Measurements from ENCODE around the gene SLC38A6. TPM values are rescaled to one million over a fixed set of nuclear protein-coding genes. Genes with fewer than 3 reads are reported as not detected.
"Not testable (repeated sequence)": the region's sequence is repeated elsewhere in the genome, so short reads cannot be mapped to it uniquely, and the experiment has no call there.

Gene SLC38A6
- total RNA-seq, 2 donors from 2014 or later = 5.7 to 6.9 TPM

- H3K36me3 ChIP-seq = no peaks in the 10 kb centered on the region
- no peak overlapping the region for H3K4me3 ChIP-seq
- no peaks in the 10 kb centered on the region for H3K9me3 ChIP-seq
- H3K27me3 ChIP-seq = no peaks in the 10 kb centered on the region
- no peak for DNase-seq (ENCODE audit: low spot score)
- H3K4me1 ChIP-seq = no peaks in the 10 kb centered on the region
- TF ChIP-seq CTCF (IDR thresholded peaks at IDR 0.05) = no peak
- H3K27ac ChIP-seq = no peak overlapping the region
These were observed 70.6 kb downstream of the SLC38A6 start for GRCh38 chr14:61051621-61052020.

- Histone ChIP-seq H3K27me3 (no peaks in the 10 kb centered on the region), H3K27ac (no peak overlapping the region), H3K9me3 (no peaks in the 10 kb centered on the region), H3K4me1 (no peaks in the 10 kb centered on the region), H3K4me3 (no peak overlapping the region), H3K36me3 (no peaks in the 10 kb centered on the region)
- DNase-seq (ENCODE audit: low spot score) = no peak
- no peak for TF ChIP-seq CTCF (IDR thresholded peaks at IDR 0.05)
These were observed 82.4 kb downstream of the SLC38A6 start for GRCh38 chr14:61063461-61063860.

- H3K4me3 ChIP-seq = no peak overlapping the region
- H3K4me1 ChIP-seq = no peaks in the 10 kb centered on the region
- TF ChIP-seq CTCF (IDR thresholded peaks at IDR 0.05) = no peak
- no peaks in the 10 kb centered on the region for H3K27me3 ChIP-seq
- no peaks in the 10 kb centered on the region for H3K9me3 ChIP-seq
- no peak for DNase-seq (ENCODE audit: low spot score)
- H3K36me3 ChIP-seq = no peaks in the 10 kb centered on the region
- H3K27ac ChIP-seq = no peak overlapping the region
These were observed 83.2 kb downstream of the SLC38A6 start for GRCh38 chr14:61064210-61064609.

GRCh38 chr14:61064856-61065255 lies 83.8 kb downstream of the SLC38A6 start:
- Histone ChIP-seq H3K36me3 (no peaks in the 10 kb centered on the region), H3K4me3 (no peak overlapping the region), H3K4me1 (no peaks in the 10 kb centered on the region), H3K27me3 (no peaks in the 10 kb centered on the region), H3K9me3 (no peaks in the 10 kb centered on the region), H3K27ac (no peak overlapping the region)
- no peak for TF ChIP-seq CTCF (IDR thresholded peaks at IDR 0.05)
- DNase-seq (ENCODE audit: low spot score) = no peak

- no peak for TF ChIP-seq CTCF (IDR thresholded peaks at IDR 0.05)
- Histone ChIP-seq H3K36me3 (no peaks in the 10 kb centered on the region), H3K4me1 (no peaks in the 10 kb centered on the region), H3K9me3 (no peaks in the 10 kb centered on the region), H3K27ac (no peak overlapping the region), H3K27me3 (no peaks in the 10 kb centered on the region), H3K4me3 (no peak overlapping the region)
- DNase-seq (ENCODE audit: low spot score) = no peak
These were observed 84.6 kb downstream of the SLC38A6 start for GRCh38 chr14:61065656-61066055.

GRCh38 chr14:61072442-61072841 lies 91.4 kb downstream of the SLC38A6 start:
- not testable (repeated sequence) for H3K9me3 ChIP-seq; H3K27ac ChIP-seq; H3K4me1 ChIP-seq; DNase-seq (ENCODE audit: low spot score); H3K36me3 ChIP-seq; H3K4me3 ChIP-seq; H3K27me3 ChIP-seq

All from right atrium auricular region (tissue), 2 donors.